Measurements from ENCODE around the gene NRSN1. TPM values are rescaled to one million over a fixed set of nuclear protein-coding genes. Genes with fewer than 3 reads are reported as not detected.

The NRSN1 gene
- total RNA-seq, 1 donor from 2014 or later, result 1.4 TPM

- Mint-ChIP-seq H3K27ac (no peak overlapping the region), H3K4me3 (no peak overlapping the region)
These were observed 67.3 kb downstream of the NRSN1 start for GRCh38 chr6:24193364-24193763.

GRCh38 chr6:24194978-24195700 lies 69.1 kb downstream of the NRSN1 start:
- Mint-ChIP-seq H3K9me3 (peaks cover 12% of the 10 kb centered on the region), H3K4me1 (peaks cover 3% of the 10 kb centered on the region)

More at GRCh38 chr6:24193364-24193763, 67.3 kb downstream of the NRSN1 start:
- no peak for TF ChIP-seq CTCF (IDR thresholded peaks at IDR 0.05; ENCODE audit: unreplicated experiment)
- Mint-ChIP-seq H3K9me3 (peaks cover 6% of the 10 kb centered on the region), H3K4me1 (peaks cover 11% of the 10 kb centered on the region), H3K36me3 (no peaks in the 10 kb centered on the region), H3K27me3 (ENCODE audit: low read depth) (peaks cover 4% of the 10 kb centered on the region)
- DNase-seq (ENCODE audit: low spot score in 2 of 2, unreplicated experiment in 2 of 2), result no peak

GRCh38 chr6:24195836-24196597 lies 70.0 kb downstream of the NRSN1 start:
- Mint-ChIP-seq H3K4me1 (peaks cover 3% of the 10 kb centered on the region), H3K9me3 (peaks cover 21% of the 10 kb centered on the region), H3K4me3 (no peak overlapping the region), H3K27ac (no peak overlapping the region), H3K36me3 (peaks cover 13% of the 10 kb centered on the region), H3K27me3 (ENCODE audit: low read depth) (peaks cover 4% of the 10 kb centered on the region)
- no peak for TF ChIP-seq CTCF (IDR thresholded peaks at IDR 0.05; ENCODE audit: unreplicated experiment)
- DNase-seq (ENCODE audit: low spot score in 2 of 2, unreplicated experiment in 2 of 2), result no peak

More at GRCh38 chr6:24194978-24195700, 69.1 kb downstream of the NRSN1 start:
- no peak for DNase-seq (ENCODE audit: low spot score in 2 of 2, unreplicated experiment in 2 of 2)
- no peak for TF ChIP-seq CTCF (IDR thresholded peaks at IDR 0.05; ENCODE audit: unreplicated experiment)
- Mint-ChIP-seq H3K27me3 (ENCODE audit: low read depth) (peaks cover 4% of the 10 kb centered on the region), H3K4me3 (no peak overlapping the region), H3K27ac (no peak overlapping the region), H3K36me3 (peaks cover 6% of the 10 kb centered on the region)

Other genes with a start within 250 kb of the NRSN1 start
- gene DCDC2, start 231.8 kb downstream of the NRSN1 start, total RNA-seq, result 1.4 to 1.9 TPM (median 1.4 TPM) in 3 replicates

Data from mesothelial cell of epicardium (in vitro differentiated cells).